Right kidney (tissue), 1 donor: ENCODE results near the gene TEKT2.
A peak's percentile ranks its signal among the peaks of the same experiment; 100 is the strongest.

ENCODE experiments used
- DNase-seq: peaks from one replicate; pipeline ENCODE4 v3.0.0-alpha.2; 2016

TEKT2 gene

GRCh38 chr1:36087233-36088123, 3.6 kb downstream of the TEKT2 start:
- DNase-seq, result no peak

DNA sequence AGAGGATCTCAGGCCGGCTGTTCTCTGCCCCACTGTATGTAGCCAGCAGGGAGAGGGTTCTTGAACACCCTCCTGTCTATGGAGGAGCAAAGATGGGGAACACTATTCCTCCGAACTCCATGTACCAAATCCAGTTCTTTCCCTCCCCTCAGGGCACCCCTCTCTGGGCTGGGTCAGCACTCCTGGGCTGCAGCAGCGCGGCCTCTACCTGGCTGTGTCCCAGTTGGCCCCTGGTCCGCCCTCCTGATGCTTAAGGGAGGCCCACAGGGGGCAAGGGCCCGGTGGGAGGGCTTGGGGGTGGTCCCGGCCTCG, 4.3 kb downstream of the TEKT2 start:
- no peak for DNase-seq

DNA sequence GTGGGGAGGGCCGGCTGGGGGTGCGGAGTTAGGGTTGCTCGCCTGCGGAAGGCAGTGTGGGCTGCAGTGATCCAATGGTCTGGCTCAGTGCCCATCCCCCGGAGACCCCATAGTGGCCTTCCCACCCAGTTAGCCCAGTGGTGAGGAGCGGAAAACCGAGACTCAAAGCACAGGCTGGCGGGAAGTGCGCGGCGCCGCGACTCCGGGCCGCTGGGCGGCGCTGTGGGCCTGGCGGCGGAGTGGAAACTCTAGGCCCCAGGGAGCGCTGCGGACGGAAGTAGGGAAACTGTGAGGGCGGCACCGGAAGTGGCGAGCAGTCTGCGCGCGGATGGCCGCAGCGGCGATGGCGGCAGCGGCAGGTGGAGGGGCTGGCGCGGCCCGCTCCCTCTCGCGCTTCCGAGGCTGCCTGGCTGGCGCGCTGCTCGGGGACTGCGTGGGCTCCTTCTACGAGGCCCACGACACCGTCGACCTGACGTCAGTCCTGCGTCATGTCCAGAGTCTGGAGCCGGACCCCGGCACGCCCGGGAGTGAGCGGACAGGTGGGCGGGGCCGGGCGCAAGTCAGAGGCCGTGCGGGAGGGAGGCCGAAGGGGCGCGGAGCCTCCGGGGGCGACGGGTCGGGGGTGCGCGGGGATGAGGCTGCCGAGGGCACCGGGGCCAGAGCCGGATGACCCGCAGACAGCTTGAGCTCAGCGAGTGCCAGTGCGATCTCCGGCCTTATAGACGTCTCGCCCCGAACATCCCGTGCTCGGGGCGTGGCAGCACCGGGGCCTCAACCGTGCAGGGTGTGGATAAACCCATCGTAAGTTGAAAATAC, 4.9 kb downstream of the TEKT2 start, which contains the start of gene ADPRS:
Gene ADPRS (plus strand): TSS at position 316 of the 816 bp plus-strand sequence. CDS start 13 bp downstream, at position 329.
- peak; percentile 96 for DNase-seq

DNA sequence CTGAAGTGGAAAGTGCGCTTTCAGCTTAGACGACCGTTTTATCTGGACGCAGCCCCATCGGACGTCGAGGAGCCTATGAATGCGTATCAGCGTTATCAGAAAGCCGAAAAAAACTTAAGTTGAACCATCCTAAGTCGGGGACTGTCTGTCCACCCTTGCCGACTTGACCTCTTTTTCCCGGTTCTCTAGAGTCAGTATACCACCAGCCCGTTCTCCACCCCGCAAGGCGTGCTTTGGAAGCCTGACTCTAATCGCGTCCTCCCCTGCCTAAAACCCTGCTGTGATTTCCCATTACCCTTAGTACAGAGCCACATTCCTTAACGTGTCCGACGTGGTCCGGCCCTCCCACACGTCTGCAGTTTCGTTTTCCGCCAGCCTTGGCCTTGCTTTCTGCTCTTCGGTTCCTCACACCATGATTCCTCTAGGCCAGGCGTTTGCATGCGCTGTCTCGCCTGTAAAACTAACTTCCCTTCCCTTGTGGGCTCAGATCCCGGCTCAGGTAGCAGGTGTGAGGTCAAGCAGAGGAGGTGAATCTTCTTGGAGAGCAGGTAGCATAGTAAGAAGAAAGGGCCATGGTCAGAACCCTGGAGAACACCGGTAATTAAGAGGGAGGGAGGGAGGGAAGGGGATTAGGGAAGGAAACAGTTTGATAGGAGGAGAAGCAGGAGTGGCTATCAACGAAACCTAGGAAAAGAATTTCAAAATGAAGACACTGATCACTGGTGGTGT, 5.7 kb downstream of the TEKT2 start:
- DNase-seq, result no peak

- DNase-seq, result no peak
These were observed 7.2 kb downstream of the TEKT2 start for GRCh38 chr1:36091141-36091540.

- no peak for DNase-seq
These were observed 7.8 kb downstream of the TEKT2 start for GRCh38 chr1:36091698-36092097.

DNA sequence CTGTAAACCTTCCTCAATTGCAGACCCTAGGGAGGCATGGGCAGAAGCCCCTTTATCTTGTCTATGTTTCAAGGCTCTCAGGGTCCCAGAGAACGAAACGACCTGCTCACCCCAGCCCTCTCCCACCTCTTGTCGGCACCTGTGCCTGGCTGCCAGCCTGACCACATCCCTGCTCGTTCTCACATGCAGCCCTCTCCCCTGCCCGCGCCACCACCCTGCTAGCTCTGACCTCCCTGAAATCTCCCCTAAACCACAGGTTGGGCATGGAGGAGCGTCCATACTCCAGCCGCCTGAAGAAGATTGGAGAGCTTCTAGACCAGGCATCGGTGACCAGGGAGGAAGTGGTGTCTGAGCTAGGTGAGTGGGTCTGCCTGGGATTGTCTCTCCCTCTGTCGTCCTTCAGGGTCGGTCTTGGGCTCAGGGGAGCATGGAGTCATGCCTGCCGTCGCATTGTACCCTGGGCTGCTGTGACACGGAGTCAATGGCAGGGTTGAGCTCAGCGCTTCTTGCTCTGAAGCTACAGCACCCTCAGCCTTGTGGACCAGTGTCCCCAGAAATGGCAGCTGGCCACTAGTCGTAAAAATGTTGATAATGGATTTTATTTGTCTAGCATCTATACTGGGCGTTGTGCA, 8.4 kb downstream of the TEKT2 start:
- no peak for DNase-seq

GRCh38 chr1:36092798-36093185, 8.9 kb downstream of the TEKT2 start:
- DNase-seq, result no peak

DNA sequence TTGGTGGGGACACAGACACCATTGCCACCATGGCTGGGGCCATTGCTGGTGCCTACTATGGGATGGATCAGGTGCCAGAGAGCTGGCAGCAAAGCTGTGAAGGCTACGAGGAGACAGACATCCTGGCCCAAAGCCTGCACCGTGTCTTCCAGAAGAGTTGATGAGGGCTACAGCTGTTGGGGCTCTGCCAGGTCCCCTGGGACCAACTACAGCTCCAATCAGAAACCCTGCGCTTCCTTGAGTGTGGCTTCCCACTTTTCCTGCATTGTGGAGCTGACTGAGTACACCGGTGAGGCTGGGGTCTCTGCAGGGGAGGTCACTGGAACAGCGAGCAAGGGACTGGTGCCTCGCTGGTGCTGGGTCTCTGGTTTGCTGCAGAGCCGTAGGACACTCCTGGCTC, 9.3 kb downstream of the TEKT2 start:
- no peak for DNase-seq

- no peak for DNase-seq
These were observed 10.0 kb downstream of the TEKT2 start for GRCh38 chr1:36093929-36094328.

GRCh38 chr1:36094621-36095061, 10.7 kb downstream of the TEKT2 start:
- DNase-seq, result no peak

- no peak for DNase-seq
These were observed 12.0 kb downstream of the TEKT2 start for GRCh38 chr1:36095760-36096405.

DNA sequence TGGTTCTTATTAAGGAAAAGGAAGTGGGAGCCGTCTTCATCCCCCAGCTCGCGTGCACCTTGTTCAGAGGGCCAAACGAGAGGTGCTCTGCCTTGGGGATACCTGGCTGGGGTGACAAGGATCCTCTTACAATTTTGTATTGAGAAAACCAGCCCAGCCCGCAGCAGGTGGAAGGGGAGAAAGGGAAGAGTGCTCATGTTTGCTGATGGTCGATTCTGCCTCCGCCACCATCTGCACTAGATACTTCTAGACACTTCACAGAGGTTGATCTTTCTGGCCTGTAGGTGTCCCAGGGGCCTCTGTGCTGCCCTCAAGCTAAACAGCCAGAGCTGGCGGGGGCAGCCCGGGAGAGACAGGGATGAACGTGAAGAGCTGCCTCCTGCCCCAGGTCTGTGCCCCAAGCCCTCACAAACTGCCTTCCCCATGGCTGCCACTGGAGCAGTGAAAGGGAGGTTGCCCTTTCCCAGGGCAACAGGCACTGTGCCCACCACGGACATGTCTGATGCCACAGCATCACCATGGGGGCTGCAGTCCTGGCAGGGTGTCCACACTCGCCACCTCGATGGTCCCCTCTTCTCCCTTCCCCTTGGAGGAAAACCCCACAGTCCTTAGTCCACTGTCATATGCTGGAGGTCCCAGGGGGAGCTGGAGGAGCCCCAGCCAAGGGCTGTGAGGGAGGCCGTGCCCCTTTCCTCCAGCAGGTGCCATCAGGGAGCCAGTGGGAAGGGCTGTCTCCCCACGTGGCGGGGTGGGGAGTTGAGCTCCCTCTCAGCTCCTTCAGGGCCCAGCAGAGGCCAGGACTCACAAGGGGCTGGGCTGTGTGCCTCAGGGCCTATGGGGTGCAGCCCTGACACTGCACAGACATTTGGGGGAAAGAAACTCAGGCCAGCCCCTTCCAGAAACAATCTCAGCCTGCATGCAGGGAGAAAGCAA, 12.9 kb downstream of the TEKT2 start:
- DNase-seq, result no peak

- DNase-seq, result no peak
These were observed 14.0 kb downstream of the TEKT2 start for GRCh38 chr1:36097693-36098585.

DNA sequence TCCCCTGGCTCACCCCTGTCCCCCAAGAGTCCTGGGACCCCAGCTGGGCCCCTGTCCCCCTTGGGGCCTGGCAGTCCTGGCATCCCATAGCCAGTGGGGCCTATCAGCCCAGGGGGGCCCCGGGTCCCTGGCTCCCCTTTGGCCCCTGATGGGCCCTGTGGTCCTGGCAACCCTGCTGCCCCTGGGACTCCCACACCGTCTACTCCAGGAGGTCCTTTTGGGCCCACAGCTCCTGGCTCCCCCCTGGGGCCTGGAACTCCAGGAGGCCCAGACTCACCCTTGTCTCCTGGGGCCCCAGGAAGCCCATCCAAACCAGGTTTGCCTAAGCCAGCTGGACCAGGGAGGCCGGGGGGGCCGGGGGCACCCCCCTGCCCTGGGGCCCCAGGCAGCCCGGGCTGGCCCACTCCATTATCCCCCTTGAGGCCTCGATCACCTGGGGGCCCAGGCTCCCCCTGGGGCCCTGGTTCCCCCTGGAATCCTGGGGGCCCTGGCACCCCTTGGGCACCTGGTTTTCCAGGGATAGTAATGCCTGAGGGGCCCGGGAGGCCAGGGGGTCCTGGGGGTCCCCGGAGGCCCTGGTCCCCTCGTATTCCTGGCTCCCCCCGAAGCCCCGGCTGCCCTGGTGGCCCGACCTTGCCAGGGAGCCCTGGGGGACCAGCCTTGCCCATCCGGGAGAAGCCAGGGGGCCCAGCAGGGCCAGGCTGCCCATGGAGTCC, 14.9 kb downstream of the TEKT2 start:
- DNase-seq, result no peak

- peak; percentile 49 for DNase-seq
These were observed 15.9 kb downstream of the TEKT2 start for GRCh38 chr1:36099681-36100341.

GRCh38 chr1:36100376-36100775, 16.5 kb downstream of the TEKT2 start:
- DNase-seq, result no peak

DNA sequence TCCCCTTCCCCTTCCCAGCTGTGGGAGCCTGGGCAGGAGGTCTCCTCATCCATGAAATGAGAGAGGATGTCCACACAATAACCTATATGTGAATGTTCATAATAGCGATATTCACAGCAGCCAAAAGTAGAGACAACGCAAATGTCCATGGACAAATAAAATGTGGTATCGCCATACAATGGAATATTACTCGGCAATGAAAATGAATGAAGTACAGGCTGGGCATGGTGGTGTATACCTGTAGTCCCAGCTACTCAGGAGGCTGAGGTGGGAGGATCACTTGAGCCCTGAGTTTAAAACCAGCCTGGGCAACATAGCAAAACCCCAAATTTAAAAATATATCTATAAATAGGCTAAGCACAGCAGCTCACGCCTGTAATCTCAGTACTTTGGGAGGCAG, 17.7 kb downstream of the TEKT2 start:
- DNase-seq, result no peak
